OCI-LY1 (cell line): ENCODE results near the gene FAT1.

Experiments
- EZH2 ChIP-seq: fragments of 200-600 bp; sonication (generic), shearing (Covaris generic); IDR thresholded peaks from 2 replicates; pipeline ENCODE4 v1.8.0; 2017; ENCODE audit warnings: borderline replicate concordance, mixed run types, mild to moderate bottlenecking, antibody characterized with exemption, low read length, moderate library complexity, mixed read lengths
- TF ChIP-seq, protein P1 (sequence below): fragments of 200-600 bp; sonication (generic), shearing (Covaris generic); IDR thresholded peaks from 2 replicates; pipeline ENCODE4 v1.5.1; 2017; ENCODE audit warnings: mild to moderate bottlenecking, antibody characterized with exemption, low read length, moderate library complexity, mixed read lengths

DNA sequence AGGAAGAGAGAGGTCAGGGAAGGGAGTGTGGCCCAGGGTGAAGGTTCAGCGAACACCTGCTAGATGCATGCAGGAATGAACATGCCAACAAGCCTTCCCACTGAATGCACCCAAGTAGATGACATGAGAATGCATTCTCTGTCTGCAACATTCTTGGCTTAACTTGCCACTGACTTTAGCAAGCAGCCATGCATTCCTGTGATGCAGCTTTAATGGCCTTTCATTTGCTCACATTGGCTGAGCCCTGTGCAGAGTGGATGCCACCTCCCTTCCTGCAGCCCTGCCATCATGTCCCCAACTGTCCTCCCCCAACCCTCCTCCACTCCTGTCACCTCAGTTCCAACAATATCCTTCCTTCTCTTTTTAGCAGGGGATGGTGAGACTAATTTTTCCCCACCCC, 143.0 kb downstream of the FAT1 start:
- TF ChIP-seq, protein P1, sequence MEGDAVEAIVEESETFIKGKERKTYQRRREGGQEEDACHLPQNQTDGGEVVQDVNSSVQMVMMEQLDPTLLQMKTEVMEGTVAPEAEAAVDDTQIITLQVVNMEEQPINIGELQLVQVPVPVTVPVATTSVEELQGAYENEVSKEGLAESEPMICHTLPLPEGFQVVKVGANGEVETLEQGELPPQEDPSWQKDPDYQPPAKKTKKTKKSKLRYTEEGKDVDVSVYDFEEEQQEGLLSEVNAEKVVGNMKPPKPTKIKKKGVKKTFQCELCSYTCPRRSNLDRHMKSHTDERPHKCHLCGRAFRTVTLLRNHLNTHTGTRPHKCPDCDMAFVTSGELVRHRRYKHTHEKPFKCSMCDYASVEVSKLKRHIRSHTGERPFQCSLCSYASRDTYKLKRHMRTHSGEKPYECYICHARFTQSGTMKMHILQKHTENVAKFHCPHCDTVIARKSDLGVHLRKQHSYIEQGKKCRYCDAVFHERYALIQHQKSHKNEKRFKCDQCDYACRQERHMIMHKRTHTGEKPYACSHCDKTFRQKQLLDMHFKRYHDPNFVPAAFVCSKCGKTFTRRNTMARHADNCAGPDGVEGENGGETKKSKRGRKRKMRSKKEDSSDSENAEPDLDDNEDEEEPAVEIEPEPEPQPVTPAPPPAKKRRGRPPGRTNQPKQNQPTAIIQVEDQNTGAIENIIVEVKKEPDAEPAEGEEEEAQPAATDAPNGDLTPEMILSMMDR: no peak
- TF ChIP-seq EZH2: no peak
